HG03159 (cell line): Measurements from ENCODE around the gene MTM1.

Experiments
- ATAC-seq: cut with Tn5 transposase; IDR thresholded peaks from one replicate; pipeline ENCODE4 v1.9.1; 2021; ENCODE audit warnings: mild to moderate bottlenecking, moderate library complexity; ENCODE audit not compliant: unreplicated experiment

The MTM1 gene

DNA sequence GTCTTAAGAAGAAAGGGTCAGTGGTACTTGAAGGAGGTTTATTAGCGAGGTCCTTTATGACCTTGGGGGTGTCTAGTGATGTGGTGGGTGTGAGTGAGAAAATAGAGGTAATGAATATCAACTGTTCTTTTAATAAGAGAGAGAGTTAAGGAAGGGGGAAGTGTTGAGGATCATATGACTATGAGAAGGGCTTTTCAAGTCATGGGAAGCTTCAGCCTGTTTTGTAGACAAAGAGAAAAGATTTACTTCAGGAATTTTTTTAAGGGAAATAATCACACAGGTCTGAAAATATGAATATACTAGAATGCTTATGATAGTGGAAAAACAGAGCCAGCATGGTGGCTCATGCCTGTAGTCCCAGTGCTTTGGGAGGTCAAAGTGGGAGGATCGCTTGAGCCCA lies 83.5 kb downstream of the MTM1 start:
- ATAC-seq = no peak

DNA sequence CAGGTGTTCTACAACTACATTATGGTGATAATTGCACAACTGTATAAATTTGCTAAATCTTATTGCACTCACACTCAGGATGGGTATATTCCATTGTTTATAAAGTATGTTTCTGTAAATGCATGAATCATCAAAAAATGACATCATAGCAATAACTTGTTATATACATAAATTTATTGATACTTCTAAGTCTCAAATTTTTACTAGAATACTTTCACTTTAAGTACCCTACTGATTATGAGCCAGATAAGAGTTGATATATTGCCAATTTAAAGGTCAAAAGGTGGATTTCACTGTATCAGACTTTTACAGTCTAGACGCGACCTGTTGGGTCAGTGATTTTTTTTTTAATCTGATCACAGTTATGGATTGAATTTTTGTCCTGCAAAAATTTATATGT lies 87.4 kb downstream of the MTM1 start:
- no peak for ATAC-seq

DNA sequence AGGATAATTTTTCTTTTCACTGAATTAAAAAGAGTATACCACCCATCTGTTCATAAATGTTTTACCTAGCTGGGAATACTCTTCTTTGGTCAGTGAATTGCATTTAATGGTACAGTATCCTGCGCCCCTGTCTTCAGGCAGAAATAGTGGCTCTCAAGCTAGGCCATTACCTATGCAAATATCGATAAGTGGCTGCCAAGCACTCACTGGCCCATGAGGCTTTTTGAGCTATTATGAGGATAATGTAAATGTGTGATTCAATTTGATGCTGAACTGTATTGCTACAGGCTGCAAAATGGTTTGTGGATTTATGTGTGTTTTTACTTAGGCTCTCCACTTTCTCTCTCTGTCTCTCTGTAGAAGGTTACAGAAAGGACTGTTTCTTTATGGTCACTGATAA lies 94.7 kb downstream of the MTM1 start:
- no peak for ATAC-seq

DNA sequence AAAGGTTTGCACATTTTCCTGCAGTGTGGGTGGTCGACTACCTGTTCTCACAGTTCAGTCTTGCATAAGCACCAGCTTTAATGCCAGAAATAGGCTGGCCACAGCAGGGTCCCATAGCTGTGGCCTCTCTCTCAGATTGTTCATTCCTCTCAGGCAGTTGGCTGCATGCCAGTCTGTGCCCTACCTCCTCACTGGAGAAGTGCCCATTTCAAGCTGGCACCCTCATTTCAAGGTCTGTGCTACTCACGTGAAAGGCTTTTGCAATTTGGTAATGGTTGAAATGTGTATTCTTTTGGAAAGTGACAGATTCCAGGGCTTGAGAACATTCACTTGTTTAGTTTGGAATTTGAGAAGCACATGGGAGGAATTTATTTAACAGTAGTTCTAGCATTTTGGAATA lies 95.9 kb downstream of the MTM1 start:
- ATAC-seq = no peak

DNA sequence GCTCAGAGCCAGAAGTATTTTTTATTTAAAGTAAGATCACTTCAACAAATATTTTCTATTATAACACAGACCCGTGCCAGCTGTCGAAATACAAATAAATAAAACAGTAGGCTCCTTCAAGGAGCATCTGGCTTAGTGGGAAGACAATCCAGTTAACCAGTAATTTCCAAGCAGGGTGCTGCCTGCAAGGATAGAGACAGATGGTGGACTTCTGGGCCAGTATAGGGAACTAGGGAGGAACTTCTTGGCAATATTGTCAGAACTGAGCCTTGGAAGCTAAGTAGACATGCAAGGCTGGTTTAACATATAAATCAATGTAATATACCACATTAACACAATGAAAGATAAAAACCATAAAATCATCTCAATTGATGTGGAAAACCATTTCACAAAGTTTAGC lies 107.8 kb downstream of the MTM1 start:
- ATAC-seq = no peak

DNA sequence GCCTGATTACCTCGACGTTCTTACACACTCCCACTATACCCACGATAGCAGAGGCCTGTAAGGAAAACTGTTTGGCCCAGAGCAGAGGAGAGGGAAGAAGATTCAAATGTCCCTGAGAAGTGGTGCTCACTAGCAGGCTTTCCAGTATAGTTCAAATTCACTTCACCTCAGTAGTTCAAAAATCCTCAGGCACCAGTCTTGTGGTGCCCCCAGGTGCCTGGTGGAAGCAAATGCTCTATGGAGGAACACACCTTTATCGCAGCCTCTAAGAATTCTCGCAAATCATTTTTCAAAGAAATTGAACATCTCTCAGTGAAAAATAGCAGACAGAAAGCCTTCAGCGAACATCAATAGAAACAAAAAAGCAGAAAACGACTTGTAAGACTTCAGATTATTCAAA lies 112.6 kb downstream of the MTM1 start:
- ATAC-seq = no peak

DNA sequence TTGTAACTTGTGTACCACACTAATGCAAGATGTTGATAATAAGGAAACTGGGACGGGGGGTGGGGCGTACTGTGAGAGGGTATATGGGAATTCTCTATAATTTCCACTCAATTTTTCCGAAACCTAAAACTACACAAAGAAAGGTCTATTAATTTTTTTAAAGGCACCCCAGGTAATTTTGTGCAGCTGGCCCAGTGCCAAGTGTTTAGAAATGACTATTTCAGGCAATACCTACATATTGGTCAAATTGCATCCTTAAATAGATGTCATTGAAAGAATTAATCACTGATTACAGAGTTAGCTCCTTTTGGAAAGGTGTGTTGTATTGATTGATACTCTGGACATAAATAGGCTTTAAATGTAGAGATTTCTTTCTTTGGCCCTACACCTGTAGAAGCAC lies 114.7 kb downstream of the MTM1 start:
- ATAC-seq = no peak

DNA sequence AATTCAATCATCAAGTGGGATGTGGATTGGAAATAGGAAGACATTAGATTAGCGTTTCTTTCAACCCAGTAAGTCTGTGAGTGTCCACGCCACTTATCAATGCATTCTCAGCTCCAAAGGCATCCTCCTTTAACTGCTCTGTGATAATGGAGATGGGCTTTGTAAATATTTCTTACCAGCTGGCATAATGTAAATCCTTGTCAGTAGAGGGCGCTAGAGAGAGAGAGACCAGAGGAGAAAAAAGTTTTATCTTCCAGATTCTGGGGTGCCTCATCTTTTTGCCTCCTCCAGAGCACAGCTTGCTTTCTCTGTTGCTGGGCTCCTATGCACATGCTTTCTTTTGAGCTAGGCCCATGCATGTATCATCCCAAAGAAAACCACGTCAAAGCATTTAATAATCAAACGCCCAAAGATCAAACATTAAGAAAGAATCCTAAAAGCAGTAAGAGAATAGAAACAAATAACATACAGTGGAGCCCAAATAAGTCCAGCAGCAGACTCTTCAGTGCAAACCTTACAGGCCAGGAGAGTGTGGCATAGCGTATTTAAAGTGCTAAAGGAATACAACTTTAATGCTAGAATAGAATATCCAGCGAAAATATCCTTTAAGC lies 115.2 kb downstream of the MTM1 start:
- no peak for ATAC-seq

DNA sequence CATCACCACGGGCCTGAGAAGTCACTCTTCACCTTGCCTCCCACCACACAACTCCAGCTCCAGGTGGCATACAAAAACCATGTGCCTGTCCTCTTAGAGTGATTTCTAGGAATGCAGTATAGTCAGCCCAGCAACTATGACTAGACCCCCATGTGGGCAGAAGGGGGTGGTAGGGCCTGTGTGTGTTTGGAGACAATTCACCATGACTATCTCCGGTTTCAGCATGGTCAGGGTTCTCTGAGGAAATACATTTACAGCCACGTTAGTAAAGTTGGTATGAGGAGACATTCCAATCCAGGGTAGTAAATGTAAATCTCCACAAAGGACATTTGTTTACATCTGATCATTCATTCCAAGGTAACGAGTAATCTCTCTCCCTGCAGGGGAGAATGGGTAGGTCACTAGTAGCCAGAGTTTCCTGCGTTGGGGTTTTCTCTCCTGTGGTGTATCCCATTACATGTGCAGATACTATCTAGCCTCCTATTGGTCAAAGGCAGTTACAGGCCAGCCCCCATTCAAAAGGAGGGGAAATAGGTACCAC lies 120.6 kb downstream of the MTM1 start:
- no peak for ATAC-seq

DNA sequence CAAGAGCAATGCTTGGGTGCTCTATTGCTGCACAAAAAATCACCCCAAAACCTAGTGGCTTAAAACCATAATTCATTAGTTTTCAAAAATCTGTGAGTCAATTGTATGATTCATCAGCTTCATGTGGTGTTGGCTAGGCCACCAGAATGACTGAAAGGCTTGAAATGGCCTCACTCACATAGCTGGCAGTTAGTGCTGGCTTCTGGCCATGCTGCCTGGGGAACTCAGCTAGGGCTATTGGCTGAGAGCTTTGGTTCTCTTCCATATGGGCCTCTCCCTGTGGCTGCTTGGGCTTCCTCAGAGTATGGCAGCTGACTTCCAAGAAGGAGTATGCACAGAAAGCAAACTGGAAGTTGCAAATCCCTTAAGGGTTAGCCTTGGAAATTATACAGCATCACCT lies 121.7 kb downstream of the MTM1 start:
- ATAC-seq = no peak

DNA sequence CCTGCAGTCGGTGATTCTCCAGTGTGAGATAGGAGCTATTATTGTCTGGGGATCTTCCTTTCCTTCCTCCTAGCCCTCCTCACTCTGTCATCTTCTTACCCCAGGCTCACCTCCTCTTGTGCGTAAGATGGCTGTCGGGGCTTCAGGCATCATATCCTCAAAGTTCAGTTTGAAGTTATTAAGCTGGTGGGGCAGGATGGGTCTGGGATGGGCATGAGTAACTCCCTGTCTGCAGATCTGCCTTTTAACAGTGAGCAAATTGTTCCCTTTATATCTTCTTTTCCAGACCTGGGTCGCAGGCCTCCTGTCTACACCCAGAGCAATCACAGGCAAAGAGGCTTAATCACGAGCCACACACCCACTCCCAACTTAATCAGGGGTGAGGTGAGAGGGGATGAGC lies 123.9 kb downstream of the MTM1 start:
- ATAC-seq = no peak

DNA sequence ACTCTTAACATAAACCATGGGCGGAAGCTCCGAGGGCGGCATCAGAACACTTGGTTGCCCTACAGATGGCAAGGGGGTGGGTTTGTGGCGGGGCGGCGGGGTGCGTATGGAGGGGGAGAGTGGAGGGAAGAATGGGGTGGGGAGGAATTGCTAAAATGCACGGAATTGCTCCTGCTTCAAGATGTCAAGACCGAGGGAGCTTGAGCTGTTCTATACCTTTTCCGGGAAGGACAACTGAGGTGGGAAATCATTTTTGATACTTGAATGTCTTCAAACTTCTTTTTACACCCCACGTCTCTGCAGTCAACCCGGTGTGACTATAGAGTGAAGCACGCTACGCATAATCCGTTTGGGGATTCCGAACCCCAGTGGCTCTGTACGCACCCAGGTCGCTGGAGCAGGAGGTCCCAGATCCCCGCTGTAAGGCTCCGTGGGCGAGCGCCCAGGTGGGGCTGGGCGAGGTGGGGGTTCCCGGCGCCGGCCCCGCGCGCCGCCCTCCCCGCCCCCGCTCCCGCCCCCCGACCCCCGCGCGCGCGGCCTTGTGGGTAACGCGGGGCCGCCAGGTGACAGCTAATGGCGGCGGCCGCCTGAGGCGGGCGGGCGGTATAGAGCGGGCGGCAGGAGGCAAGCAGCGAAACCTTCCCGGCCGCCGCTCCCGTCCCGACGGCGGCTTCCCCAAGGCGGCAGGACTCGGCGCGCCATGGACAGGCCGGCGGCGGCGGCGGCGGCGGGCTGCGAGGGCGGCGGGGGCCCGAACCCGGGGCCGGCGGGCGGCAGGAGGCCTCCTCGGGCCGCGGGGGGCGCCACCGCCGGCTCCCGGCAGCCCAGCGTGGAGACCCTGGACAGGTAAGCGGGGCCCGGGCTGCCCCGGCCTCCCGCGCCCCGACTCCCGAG lies 124.7 kb downstream of the MTM1 start, which contains the start of gene MTMR1:
Gene MTMR1 (plus strand): TSS at position 566 of the 894 bp plus-strand sequence. CDS start 135 bp downstream, at position 701.
- ATAC-seq = peak; percentile 40

DNA sequence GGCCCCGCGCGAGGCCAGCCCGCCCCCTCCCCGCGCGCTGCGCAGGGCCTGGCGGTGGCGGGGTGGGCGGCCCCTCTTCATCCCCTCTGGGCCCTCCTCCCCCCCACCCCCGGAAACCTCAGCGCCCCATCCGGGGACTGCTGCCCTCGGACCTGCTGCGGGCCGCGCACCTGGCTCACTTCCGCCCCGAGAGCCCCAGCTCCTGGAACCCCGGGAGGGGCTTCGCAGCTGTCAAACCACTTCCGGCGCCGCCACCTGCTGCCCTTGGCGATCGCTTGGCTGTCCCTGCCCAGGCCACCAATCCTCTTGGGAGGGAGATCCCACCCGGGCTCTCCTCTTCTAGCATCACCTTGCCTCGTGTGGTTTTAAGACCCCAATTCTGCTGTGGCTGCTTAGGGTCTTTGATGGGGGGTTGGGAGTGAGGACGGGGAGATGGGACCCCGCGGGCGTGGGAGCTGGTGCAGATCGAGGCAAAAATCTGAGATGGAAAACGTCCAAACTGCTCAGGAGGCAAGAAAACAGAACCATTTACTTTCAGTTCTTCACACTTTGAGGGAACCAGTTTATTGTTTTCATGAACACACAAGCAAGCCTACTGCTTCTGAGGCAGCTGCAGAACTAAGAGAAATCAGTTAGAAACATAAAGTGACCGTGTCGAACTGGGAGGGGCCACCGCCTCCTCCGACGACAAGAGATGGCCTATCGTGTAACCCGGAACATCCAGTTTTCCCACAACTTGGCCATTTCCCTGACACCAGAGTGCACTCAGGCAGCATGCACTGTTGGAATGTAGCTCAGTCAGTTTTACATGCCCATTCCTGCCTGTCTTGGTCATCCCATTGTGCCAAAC lies 125.5 kb downstream of the MTM1 start:
- peak; percentile 72 for ATAC-seq

DNA sequence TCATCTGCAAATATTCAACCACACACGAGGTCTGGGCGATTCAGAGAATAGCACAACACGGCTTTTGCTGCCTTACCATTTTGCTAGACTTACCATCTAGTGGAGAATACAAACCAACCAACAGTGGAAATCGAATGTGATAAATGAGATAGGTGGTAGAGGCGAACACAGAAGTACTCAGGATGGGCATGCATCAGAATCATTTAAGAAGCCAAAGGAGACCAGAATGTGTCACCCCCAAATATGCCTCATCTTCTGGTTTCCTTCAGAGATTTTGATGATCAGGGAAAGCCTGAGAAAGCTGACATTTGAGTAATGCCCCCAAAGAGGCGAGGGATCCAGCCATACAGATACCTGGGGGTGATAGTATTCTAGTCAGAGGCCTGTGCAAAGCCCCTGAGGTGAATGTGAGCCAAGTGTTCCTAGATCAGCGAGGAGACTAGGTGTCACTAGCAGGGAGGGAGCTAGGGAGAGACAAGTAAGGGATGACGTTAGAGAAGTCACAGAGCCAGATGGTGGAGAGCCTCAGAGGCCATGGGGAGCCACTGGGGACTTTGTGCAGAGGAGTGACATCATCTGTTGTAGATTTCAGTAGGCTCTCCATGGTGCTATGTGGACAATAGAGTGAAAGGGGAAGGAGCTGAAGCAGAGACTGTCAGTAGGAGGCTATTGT lies 126.5 kb downstream of the MTM1 start:
- peak; percentile 30 for ATAC-seq

DNA sequence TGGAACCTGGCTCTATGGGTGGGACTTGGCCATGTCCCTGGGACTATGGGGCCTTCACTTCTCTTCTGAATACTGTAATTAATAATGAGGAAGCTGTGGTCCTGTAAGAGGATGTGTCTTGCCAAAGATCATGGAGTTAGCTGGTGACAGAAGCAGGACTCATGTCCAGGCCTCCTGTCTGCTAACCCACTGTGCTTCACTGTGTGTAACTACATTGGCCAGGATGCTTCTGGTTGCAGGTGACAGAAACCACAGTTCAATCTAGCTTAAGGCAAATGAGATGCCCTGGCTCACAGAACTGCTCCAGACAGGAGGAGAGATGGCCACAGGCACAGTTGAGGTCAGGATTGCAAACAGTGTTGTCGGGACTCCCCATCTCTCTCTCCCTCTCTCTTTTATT lies 127.9 kb downstream of the MTM1 start:
- no peak for ATAC-seq

DNA sequence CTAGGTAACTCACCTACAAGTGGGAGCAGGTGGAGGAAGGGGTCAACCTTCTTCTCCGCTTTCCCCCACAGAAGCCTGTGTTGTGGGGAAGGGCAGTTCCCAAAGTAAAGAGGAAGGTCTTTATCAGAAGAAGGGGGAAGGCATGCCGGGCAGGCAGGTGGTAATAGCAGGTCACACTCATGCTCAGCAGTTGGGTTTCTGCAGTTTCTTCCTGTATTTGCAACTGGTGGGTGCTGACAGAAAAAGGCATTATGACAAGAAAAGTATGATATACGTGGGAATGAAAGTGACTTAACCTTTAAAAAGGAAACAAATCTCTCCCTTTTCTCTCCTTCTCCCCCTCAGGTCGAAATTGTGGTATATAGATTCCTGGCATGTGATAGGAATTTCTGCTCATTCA lies 128.4 kb downstream of the MTM1 start:
- ATAC-seq = no peak

DNA sequence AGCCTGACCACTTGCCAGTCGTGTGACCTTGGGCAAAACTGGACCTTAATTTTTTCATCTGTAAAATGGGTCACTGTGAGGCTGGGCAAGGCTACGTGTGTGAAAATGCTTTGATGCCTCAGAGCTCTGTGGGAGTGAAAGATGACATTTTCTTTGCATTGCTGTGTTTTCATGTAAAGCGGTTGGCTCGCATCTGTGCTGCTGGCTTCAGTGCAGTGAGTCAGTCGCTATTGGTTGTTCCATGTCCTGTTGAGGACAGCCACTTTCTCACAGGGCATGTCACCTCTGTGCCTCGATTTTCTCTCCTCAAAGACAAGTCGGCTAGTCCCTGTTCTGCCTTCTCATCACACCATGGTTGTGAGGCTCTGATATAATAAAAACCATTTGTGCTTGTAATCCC lies 129.2 kb downstream of the MTM1 start:
- no peak for ATAC-seq

DNA sequence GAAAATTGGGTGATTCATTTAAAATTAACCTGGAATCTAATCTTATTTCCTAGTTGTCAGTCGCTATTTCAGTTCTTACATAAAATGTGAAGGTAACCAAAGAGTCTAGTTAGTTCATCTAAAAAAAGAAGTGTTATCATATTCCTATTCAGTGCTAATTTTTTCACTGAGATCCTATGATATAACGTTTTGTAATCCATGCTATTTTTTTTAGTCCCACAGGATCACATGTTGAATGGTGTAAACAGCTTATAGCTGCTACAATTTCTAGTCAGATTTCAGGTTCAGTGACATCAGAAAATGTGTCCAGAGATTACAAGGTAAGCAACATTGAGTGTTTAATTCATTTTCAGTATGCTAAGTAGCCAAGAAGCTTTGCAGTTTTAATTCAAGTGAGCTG lies 130.6 kb downstream of the MTM1 start:
- no peak for ATAC-seq

DNA sequence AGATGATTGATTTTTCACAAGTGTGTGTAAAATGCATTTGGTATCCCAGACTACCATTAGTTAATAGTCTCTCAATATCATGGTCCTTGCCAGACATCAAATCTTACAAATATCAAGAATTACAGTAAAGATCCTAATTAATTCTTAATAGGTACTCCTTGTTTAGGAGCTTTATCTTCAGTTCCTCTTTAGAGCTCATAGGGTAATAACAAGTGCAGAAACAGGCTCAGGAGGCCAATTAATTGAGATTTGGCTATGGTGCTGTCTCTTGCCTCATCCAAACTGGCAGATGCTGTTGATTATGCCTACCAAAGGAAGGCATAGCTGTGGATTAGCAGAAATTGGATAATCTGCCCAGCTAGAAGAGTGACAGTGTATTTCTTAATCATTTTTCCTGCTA lies 131.7 kb downstream of the MTM1 start:
- ATAC-seq = no peak

DNA sequence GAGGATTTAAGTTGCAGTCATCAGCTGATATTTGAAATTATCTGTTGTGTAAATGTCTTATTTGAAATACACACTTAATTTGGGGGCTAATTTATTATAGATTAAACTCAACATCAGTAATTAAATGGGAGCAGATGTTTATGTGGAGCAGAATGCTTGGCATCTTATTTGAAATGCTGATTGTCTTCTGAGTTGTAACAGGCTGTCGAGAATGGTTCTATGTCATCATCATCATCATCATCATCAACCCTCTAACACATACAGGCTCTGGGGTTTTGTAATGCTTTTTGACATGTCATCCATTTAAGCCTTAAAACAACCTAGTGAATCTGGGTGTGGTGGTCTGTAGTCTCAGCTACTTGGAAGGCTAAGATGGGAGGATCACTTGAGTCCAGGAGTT lies 133.0 kb downstream of the MTM1 start:
- no peak for ATAC-seq
